Stimulated activated naive CD8-positive, alpha-beta T cell treated with anti-CD3 and anti-CD28 coated beads, Interleukin-15, Interleukin-2, amounts not matched to agents 100 ng/mL and 50 ng/mL, for 24 hours (primary cell): ENCODE measurements around the gene KLHL35.

Experiments
- H3K27ac Mint-ChIP-seq: one replicate; pipeline ENCODE4 v1.8.0; 2021; ENCODE audit warnings: mild to moderate bottlenecking, mixed read lengths
- H3K27me3 Mint-ChIP-seq: one replicate; pipeline ENCODE4 v1.8.0; 2021; ENCODE audit warnings: mixed read lengths
- H3K36me3 Mint-ChIP-seq: one replicate; pipeline ENCODE4 v1.8.0; 2021; ENCODE audit warnings: low read depth, mixed read lengths
- H3K4me1 Mint-ChIP-seq: one replicate; pipeline ENCODE4 v1.8.0; 2021; ENCODE audit warnings: low read depth, mixed read lengths
- H3K4me3 Mint-ChIP-seq: one replicate; pipeline ENCODE4 v1.8.0; 2021; ENCODE audit warnings: mild to moderate bottlenecking, mixed read lengths
- H3K9me3 Mint-ChIP-seq: one replicate; pipeline ENCODE4 v1.8.0; 2021; ENCODE audit warnings: mixed read lengths

The KLHL35 gene

GRCh38 chr11:75402002-75402773 lies 30.8 kb downstream of the KLHL35 start:
- Mint-ChIP-seq H3K36me3 (peaks cover 79% of the 10 kb centered on the region), H3K27me3 (no peaks in the 10 kb centered on the region), H3K4me1 (peaks cover 61% of the 10 kb centered on the region), H3K9me3 (no peaks in the 10 kb centered on the region), H3K4me3 (peak overlapping the region; percentile 98), H3K27ac (peak overlapping the region; percentile 100)

- Mint-ChIP-seq H3K4me1 (peaks cover 51% of the 10 kb centered on the region), H3K9me3 (no peaks in the 10 kb centered on the region), H3K4me3 (peak overlapping the region; percentile 98), H3K36me3 (peaks cover 61% of the 10 kb centered on the region), H3K27ac (peak overlapping the region; percentile 100), H3K27me3 (no peaks in the 10 kb centered on the region)
Measured at GRCh38 chr11:75400146-75400865, 32.7 kb downstream of the KLHL35 start.

- Mint-ChIP-seq H3K27me3 (no peaks in the 10 kb centered on the region), H3K36me3 (peaks cover 54% of the 10 kb centered on the region), H3K4me3 (peak within 1 kb of the TSS; percentile 98), H3K27ac (peak within 1 kb of the TSS; percentile 100), H3K4me1 (peaks cover 44% of the 10 kb centered on the region), H3K9me3 (no peaks in the 10 kb centered on the region)
Measured at GRCh38 chr11:75399344-75400145, 33.5 kb downstream of the KLHL35 start, which contains the start of gene RPS3. Gene RPS3, plus strand, starts transcription at chr11:75399518. Its CDS starts 30 bp downstream, at chr11:75399548.

GRCh38 chr11:75398906-75399305 lies 34.1 kb downstream of the KLHL35 start:
- Mint-ChIP-seq H3K4me3 (peak overlapping the region; percentile 98), H3K36me3 (peaks cover 47% of the 10 kb centered on the region), H3K9me3 (no peaks in the 10 kb centered on the region), H3K27me3 (no peaks in the 10 kb centered on the region), H3K27ac (peak overlapping the region; percentile 100), H3K4me1 (peaks cover 38% of the 10 kb centered on the region)

GRCh38 chr11:75394085-75394840 lies 38.7 kb downstream of the KLHL35 start:
- Mint-ChIP-seq H3K4me1 (peaks cover 3% of the 10 kb centered on the region), H3K9me3 (no peaks in the 10 kb centered on the region), H3K4me3 (no peak overlapping the region), H3K27ac (no peak overlapping the region), H3K36me3 (peaks cover under 1% of the 10 kb centered on the region), H3K27me3 (peaks cover 6% of the 10 kb centered on the region)

GRCh38 chr11:75389925-75390324 lies 43.1 kb downstream of the KLHL35 start:
- no peaks in the 10 kb centered on the region for H3K4me1 Mint-ChIP-seq

GRCh38 chr11:75389276-75389605 lies 43.8 kb downstream of the KLHL35 start:
- Mint-ChIP-seq H3K27me3 (peaks cover 6% of the 10 kb centered on the region), H3K9me3 (no peaks in the 10 kb centered on the region), H3K27ac (no peak overlapping the region), H3K4me1 (peaks cover 5% of the 10 kb centered on the region), H3K4me3 (no peak overlapping the region), H3K36me3 (no peaks in the 10 kb centered on the region)

More at GRCh38 chr11:75389925-75390324, 43.1 kb downstream of the KLHL35 start:
- peaks cover 6% of the 10 kb centered on the region for H3K27me3 Mint-ChIP-seq
- no peak overlapping the region for H3K27ac Mint-ChIP-seq
- no peaks in the 10 kb centered on the region for H3K36me3 Mint-ChIP-seq
- H3K4me3 Mint-ChIP-seq, result no peak overlapping the region
- no peaks in the 10 kb centered on the region for H3K9me3 Mint-ChIP-seq

GRCh38 chr11:75388386-75389275 lies 44.4 kb downstream of the KLHL35 start:
- no peak overlapping the region for H3K27ac Mint-ChIP-seq
- peaks cover 6% of the 10 kb centered on the region for H3K27me3 Mint-ChIP-seq
- H3K4me3 Mint-ChIP-seq, result no peak overlapping the region
- H3K36me3 Mint-ChIP-seq, result no peaks in the 10 kb centered on the region
- peaks cover 11% of the 10 kb centered on the region for H3K4me1 Mint-ChIP-seq
- no peaks in the 10 kb centered on the region for H3K9me3 Mint-ChIP-seq

- no peaks in the 10 kb centered on the region for H3K9me3 Mint-ChIP-seq
- no peaks in the 10 kb centered on the region for H3K36me3 Mint-ChIP-seq
- H3K4me1 Mint-ChIP-seq, result peaks cover 18% of the 10 kb centered on the region
- peaks cover 6% of the 10 kb centered on the region for H3K27me3 Mint-ChIP-seq
- no peak overlapping the region for H3K27ac Mint-ChIP-seq
- H3K4me3 Mint-ChIP-seq, result no peak overlapping the region
Measured at GRCh38 chr11:75387736-75388294, 45.2 kb downstream of the KLHL35 start.

GRCh38 chr11:75386942-75387630 lies 45.9 kb downstream of the KLHL35 start:
- no peak overlapping the region for H3K4me3 Mint-ChIP-seq
- no peaks in the 10 kb centered on the region for H3K36me3 Mint-ChIP-seq
- peaks cover 18% of the 10 kb centered on the region for H3K4me1 Mint-ChIP-seq
- no peak overlapping the region for H3K27ac Mint-ChIP-seq
- peaks cover 6% of the 10 kb centered on the region for H3K27me3 Mint-ChIP-seq
- H3K9me3 Mint-ChIP-seq, result no peaks in the 10 kb centered on the region

- Mint-ChIP-seq H3K27me3 (no peaks in the 10 kb centered on the region), H3K27ac (no peak overlapping the region), H3K4me1 (peaks cover 18% of the 10 kb centered on the region), H3K36me3 (no peaks in the 10 kb centered on the region), H3K4me3 (no peak overlapping the region), H3K9me3 (no peaks in the 10 kb centered on the region)
Measured at GRCh38 chr11:75384438-75385080, 48.4 kb downstream of the KLHL35 start.

- Mint-ChIP-seq H3K27ac (no peak overlapping the region), H3K4me1 (peaks cover 18% of the 10 kb centered on the region), H3K9me3 (no peaks in the 10 kb centered on the region), H3K4me3 (no peak overlapping the region), H3K27me3 (no peaks in the 10 kb centered on the region), H3K36me3 (no peaks in the 10 kb centered on the region)
Measured at GRCh38 chr11:75383246-75383645, 49.8 kb downstream of the KLHL35 start.
